A549 (cell line): ENCODE results near the gene CDC42BPG.

Experiments
- PHF8 ChIP-seq: fragments of 200-600 bp; sonication (generic); IDR thresholded peaks from 2 replicates; pipeline ENCODE4 v1.6.1; 2016; ENCODE audit warnings: low read depth, mild to moderate bottlenecking, antibody characterized with exemption, moderate library complexity, borderline replicate concordance
- POLR2A ChIP-seq: IDR thresholded peaks from 2 replicates; pipeline ENCODE4 v1.6.1; 2012; ENCODE audit warnings: mild to moderate bottlenecking, low read length

GRCh38 chr11:64799623-64800302, 44.7 kb downstream of the CDC42BPG start:
- no peak for TF ChIP-seq PHF8
- TF ChIP-seq POLR2A: no peak
